GM21717 (cell line): Measurements from ENCODE around the gene ZNF565.
"Not testable (repeated sequence)": the region's sequence is repeated elsewhere in the genome, so short reads cannot be mapped to it uniquely, and the experiment has no call there.

Experiments
- ATAC-seq: cut with Tn5 transposase; IDR thresholded peaks from one replicate; pipeline ENCODE4 v1.9.1; 2021; ENCODE audit warnings: mild to moderate bottlenecking, moderate library complexity; ENCODE audit not compliant: unreplicated experiment

Gene ZNF565

DNA sequence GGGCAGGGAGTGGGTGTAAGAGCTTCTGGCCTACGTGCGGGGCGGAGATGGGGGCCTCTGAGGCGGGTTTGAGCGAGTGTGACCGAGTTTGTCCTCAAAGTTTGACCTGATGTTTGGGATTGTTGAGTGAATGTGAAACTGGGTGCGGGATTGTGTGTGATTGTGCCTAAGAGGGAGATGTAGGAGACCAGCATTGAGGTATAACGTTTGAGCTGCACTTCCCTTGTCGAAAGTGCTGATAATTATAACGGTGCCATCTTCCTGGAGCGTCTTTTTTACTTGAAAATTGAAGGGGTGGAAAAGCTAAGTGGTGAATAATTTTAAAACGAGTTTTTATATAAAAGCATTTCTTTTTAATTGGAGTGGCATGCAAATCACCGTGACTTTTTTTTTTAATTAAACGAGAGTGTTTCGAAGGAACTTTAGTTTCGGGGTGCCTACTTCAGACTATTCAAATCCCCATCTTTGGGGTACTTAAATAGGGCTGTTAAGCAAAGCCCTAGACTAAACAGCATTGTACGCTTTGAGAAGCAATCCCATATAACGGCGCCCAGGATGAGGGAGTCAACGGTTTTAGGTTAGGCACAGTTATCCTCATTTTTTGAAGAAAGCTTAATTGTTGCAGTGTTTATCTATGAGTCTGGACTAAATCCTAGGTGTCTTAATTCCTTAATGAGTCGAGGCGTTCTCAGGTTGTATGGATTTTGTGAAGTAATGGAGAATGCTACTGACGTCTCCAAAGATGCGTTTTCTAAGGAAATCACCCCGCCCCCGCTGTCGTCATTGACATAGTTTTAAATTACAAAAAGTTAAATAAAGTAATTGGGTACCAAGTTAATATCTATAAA, 1.0 kb upstream of the ZNF565 start:
- no peak for ATAC-seq

DNA sequence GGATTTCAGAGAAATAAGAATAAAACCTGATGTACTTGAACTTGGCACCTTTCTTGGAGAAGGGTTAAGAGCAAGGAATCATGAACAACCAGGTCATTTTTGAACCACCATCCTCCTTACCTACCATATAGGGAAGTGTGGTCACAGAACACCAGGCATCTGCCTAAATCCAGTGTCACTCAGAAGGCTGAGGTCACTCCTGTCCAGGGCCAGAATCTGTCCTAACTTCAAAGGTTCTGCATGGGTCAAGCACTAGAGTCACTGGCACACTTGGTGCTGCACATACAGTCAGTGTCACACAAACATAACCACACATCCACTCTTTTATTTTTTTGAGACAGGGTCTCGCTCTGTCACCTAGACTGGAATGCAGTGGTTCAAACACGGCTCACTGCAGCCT, 1.6 kb downstream of the ZNF565 start:
- ATAC-seq: no peak

DNA sequence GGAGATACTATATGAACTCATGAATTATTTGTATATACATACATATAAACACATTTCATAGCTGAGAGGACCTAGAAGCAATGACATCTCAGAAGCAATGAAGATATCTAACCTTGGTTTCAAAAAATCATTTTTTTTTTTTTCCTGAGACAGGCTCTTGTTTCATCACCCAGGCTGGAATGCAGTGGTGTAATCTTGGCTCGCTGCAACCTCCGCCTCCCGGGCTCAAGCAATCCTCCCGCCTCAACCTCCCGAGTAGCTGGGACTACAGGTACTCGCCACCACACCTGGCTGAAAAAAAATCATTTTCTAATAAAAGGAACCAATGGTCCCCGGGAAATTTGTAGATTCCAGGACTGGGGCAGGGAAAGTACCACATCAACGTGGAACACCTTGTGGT, 4.0 kb downstream of the ZNF565 start:
- no peak for ATAC-seq

DNA sequence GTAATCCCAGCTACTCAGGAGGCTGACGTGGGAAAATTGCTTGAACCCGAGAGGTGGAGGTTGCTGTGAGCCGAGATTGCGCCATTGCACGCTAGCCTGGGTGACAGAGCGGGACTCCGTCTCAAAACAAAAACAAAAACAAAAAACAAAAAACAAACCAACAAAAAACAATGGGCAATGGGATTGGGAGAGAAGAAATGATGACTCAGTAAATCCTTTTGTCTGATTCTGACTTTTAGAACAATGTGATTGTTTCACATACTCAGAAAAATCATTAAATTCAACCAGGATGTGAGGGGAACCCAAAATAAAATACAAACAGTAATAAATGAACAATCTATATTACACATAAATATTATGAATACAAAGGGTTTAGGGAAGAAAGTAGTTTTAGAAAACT, 5.1 kb downstream of the ZNF565 start:
- no peak for ATAC-seq

DNA sequence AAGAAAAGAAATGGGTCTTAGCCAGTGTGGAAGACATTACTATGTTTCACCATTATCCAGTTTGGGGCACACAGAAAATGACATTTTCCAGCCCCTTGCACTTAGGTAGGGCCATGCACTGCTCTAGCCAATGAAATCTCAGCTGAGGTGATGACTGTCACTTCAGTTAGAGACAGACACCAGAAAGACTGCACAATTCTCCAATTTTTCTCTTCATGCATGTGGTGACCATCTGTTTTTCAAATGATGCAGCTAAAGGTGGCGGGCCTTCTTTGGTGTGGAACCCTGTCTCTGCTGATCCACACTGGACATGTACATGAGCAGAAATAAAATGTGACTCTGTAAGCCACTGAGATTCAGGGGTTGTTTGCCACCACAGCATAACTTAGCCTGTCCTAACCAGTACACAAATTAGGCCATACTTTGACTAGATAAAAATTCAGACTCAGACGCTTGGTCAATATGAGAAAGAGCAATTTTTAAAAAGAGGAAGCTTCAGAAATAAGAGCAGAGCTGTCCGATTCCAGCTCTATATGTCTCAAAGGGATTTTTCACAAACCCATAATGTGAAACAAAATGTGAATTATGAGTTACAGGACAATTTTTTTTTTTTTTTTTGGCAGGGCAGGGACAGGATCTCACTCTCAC, 6.7 kb downstream of the ZNF565 start:
- no peak for ATAC-seq

DNA sequence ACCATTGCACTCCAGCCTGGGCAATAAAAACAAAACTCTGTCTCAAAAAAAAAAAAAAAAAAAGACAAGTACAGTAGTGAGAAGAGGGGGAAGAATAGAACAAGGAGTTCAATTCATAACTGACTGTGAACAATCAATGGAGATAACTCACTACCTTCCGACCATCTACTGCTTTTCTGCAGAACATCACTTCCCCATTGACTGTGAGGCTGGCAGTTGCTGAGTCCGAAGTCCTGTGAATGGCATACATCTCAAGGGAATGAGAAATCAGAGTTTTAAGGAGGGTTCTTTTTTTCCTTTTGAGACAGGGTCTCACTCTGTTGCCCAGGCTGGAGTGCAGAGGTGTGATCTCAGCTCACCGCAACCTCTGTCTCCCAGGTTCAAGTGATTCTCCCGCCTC, 11.2 kb downstream of the ZNF565 start:
- no peak for ATAC-seq

DNA sequence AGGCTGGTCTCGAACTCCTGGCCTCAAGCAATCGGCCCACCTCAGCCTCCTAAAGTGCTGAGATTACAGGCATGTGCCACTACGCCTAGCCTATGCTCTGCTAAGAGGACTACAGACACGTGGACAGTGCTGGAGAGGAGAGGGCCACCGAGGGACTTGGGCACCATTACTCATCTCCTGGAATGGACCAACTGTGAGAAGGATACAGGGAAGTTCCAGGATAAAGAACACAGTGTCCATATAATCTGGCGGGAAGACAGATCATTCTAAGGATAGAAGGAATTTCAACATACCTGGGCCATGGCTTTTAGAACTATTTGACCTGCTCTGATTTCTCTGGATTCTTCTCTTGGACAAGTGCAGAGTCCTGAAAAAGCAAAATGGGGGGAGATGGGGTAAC, 12.8 kb downstream of the ZNF565 start:
- ATAC-seq: no peak

DNA sequence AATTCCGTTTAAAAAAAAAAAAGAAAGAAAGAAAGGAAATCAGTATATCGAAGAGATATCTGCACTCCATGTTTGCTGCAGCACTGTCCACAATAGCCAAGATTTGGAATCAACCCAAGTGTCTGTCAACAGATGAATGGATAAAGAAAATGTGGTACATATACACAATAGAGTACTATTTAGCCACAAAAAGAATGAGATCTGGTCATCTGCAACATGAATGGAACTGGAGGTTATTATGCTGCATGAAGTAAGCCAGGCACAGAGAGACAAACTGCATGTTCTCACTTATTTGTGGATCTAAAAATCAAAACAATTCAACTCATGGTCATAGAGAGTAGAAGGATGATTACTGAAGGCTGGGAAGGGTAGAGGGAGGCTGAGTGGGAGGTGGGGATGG, 16.3 kb downstream of the ZNF565 start:
- ATAC-seq: no peak

DNA sequence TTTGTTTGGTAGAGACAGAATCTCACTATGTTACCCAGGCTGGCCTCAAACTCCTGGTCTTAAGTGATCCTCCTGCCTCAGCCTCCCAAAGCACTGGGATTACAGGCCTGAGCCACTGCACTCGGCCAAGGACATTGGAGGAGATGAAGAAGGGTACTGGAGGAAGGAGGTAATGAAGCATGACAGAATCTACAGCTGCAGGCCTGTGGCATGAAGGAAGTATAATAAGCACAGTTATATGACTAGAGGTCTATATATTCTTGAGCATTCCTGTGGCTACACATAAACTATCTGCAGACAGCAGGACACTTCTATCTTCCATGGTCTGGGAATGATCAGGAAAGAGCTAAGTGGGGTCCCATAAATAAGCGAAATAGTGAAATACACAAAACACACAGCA, 18.2 kb downstream of the ZNF565 start:
- no peak for ATAC-seq

DNA sequence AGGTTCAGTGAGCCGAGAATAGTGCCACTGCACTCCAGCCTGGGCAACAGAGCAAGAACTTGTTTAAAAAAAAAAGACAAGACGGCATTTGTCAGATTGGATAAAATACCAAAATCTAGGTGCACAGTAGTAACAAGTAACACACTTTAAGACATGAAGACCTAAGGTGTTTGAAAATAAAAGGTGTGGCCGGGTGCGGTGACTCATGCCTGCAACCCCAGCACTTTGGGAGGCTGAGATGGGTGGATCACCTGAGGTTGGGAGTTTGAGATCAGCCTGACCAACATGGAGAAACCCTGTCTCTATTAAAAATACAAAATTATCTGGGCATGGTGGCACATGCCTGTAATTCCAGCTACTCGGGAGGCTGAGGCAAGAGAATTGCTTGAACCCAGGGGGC, 27.7 kb downstream of the ZNF565 start:
- not testable (repeated sequence) for ATAC-seq

DNA sequence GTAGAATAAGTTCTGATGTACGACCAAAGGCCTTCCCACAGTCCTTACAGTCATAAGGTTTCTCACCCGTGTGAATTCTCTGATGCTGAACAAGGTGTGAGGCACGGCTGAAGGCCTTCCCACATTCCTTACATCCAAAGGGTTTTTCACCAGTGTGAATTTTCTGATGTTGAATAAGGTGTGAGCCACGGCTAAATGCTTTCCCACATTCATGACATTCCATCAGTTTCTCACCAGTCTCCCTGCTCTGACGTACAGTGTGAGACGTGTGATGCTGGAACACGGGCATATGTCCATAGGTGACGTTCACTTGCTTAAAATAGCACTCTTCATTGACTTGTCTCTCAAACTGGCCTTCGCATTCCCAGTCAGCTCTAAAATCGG, 31.2 kb downstream of the ZNF565 start:
- no peak for ATAC-seq

DNA sequence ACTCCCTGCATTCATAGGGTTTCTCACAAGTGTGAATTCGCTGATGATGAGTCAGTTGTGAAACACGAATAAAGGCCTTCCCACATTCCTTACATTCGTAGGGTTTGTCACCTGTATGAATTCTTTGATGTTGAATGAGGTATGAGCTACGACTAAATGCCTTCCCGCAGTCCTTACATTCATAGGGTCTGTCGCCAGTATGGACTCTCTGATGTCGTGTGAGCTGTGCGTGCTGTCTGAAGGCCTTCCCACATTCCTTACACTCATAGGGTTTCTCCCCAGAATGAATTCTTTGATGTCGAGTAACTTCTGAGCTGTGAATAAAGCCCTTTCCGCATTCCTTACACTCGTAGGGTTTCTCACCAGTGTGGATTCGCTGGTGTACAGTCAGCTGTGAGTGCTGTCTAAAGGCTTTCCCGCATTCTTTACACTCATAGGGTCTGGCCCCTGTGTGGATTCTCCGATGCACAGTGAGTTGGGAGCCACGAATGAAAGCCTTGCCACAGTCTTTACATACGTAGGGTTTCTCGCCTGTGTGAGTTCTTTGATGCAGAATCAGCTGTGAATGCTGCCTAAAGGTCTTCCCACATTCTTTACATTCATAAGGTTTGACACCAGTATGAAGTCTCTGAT, 31.7 kb downstream of the ZNF565 start:
- no peak for ATAC-seq

DNA sequence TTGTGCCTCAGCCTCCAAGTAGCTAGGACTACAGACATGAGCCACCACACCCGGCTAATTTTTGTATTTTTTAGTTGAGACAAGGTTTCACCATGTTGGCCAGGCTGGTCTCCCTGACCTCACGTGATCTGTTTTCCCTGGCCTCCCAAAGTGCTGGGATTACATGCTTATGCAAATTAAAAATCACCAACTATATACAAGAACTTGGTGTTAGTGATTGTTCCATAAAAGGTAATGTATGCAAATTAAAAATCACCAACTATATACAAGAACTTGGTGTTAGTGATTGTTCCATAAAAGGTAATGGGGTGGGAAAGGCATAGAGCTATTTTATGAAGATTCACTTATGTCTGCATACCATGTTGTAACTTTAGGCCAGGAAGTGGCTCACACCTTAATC, 35.4 kb downstream of the ZNF565 start:
- ATAC-seq: not testable (repeated sequence)

DNA sequence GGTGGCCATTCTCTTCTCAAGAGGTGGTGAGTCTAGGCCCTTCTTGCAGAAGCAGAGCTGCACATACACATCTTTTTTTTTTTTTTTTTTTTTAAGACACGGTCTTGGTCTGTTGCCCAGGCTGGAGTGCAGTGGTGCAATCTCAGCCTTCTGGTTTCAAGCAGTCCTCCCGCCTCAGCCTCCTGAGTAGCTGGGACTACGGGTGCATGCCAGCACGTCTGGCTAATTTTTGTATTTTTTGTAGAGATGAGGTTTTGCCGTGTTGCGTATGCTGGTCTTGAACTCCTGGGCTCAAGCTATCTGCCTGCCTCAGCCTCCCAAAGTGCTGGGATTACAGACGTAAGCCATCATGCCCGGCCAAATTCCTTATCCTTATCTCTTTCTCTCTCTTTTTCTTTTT, 40.6 kb downstream of the ZNF565 start:
- not testable (repeated sequence) for ATAC-seq

DNA sequence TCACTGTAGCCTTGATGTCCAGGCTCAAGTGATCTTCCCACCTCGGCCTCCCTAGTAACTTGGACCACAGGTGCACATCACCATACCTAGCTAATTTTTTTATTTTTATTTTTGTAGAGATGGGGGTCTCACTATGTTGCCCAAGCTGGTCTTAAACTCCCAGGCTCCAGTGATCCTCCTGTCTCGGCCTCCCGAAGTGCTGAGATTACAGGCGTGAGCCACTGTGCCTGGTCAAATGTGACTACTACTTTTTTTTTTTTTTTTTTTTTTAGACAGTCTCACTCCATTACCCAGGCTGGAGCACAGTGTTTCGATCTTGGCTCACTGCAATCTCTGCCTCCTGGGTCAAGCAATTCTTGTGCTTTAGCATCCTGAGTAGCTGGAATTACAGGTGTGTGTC, 41.6 kb downstream of the ZNF565 start:
- no peak for ATAC-seq

DNA sequence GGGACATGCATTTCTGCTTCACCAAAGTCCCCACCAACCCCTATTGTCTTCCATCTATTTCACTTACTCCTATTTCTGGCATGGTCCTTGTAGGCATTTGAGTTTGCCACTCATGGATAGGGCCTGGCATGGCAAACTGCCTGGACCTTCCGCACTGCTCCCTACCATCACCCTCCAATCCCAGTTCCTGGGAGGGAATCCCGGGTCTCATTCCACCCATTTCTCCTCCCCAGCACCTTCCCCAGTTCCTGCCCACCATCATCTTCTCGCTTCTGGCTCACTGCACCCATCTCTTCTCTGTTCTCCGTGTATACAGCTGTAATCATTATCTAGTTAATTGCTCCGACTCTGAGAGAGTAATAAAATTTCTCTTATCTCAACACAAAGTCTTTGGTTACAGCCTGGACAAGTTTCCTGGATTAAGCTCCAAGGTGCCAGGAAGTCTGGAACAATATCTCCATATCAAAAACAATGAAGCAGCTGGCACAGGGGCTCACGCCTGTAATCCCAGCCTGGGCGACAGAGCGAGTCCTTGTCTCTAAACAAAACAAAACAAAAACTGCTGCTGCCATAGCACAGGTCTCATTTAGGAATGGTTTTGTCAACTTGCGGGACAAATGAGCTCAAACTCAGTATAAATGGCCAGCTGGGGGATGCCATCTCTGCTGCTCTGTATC, 45.2 kb downstream of the ZNF565 start:
- ATAC-seq: no peak

DNA sequence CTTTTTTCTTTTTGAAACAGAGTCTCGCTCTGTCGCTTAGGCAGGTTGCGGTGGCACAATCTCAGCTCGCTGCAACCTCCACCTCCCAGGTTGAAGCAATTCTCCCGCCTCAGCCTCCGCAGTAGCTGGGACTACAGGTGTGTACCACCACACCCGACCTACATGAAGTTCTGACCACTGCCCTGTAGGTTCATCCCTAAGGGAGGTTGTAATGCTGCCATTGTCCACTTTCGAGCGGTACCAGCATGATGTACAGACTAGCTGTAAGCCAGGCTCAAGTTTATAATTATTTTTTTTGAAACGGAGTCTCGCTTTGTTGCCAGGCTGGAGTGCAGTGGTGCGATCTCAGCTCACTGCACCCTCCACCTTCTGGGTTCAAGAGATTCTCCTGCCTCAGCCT, 50.7 kb downstream of the ZNF565 start:
- ATAC-seq: no peak

DNA sequence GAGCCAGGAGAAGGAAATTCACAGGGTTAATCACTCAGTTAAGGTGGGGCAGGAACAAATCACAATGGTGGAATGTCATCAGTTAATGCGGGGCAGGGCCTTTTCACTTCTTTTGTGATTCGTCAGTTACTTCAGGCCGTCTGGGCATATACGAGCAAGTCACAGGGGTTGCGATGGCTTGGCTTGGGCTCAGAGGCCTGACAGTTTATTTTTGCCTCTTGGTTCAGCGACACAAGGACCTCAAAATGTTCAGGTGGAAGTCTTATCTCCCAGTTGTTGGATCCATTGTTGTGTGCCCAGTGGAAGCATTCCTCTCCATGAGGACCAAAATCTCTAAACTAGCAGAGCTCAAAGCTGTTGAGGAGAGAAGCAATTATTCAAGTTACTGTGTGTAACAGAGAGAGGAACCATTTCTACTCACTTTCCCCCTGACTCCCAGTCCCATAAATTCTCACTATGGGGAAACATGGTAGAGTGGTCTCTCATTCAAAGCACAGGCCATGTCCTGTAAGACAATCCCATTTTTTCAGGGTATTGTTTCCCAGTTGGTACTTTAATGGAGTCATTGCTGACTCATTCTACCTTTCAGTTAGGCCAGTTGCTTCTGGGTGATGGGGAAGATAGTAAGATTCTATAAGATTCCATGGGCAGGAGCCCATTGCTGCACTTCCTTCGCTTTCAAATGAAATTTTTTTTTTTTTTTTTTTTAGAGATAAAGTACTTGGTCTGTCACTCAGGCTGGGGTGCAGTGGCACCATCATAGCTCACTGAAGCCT, 53.5 kb downstream of the ZNF565 start:
- ATAC-seq: no peak

DNA sequence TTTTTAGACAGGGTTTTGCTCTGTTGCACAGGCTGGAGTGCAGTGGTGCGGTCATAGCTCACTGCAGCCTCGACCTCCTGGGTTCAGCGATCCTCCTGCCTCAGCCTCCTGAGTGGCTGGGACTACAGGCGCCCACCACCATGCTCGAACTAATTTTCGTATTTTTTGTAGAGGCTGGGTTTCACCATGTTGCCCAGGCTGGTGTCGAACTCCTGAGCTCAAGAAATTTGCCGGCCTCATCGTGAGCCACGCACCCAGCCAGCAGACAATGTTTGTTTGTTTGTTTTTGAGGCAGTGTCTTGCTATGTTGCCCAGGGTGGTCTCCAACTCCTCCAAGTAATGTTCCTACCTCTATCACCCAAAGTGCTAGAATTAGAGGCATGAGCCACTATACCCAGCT, 61.3 kb downstream of the ZNF565 start:
- ATAC-seq: no peak

DNA sequence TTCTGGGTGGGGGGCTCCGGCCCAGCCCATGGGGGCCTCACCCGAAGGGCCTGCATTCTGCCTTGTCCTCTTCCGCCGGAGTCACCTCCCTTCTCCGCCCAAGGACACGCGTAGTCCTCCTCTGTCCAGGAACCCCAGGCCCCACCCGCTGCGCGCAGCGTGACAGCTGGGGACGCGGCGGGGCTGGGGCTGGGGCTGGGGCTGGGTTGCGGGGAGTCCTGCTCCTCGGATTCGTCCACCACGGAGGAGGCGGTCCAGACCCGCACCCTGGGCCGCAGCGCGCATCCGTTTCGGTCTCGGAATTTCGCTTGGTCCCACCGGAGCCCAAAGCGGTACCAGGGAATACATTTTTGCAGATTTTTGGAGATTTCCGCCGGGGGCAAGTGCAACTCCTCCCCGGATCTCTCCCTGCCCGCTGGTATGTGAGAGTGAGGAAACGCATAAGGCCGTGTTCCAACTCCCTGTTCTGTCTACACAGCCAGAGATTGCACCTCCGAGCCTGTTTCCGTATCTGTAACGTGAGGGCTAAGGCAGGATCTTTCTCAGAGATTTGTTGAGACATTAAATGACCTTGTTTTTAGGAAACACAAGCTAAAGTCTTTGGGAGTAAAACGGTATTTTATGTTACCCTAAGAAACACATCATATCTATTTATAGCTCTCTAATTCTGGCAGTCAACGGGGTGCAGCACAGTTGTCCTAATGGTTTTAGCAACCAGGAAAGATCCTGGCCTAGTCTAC, 61.9 kb downstream of the ZNF565 start, which contains the start of gene COX7A1:
TSS of gene COX7A1 (minus strand) at position 96 of the 740 bp plus-strand sequence. CDS start at position 56, 40 bp downstream.
- ATAC-seq: no peak
